Naive B cell (primary cell): ENCODE results near the gene MYBPH. TPM values are rescaled to one million over a fixed set of nuclear protein-coding genes. Genes with fewer than 3 reads are reported as not detected.
A peak's percentile ranks its signal among the peaks of the same experiment; 100 is the strongest.

Source experiments
- ATAC-seq, 2 donors: fragments of 150-1000 bp; cut with Tn5 transposase; 2 replicates each; pipeline ENCODE4 v1.10.0; 2021; ENCODE audit warnings: low read depth in 2 of 2, mild to moderate bottlenecking in 2 of 2, moderate library complexity in 2 of 2
- DNase-seq: peaks from one replicate; pipeline ENCODE4 v3.0.0; 2022
- H3K27ac Mint-ChIP-seq, 6 donors: one replicate each; pipeline ENCODE4 v1.8.0; 2020 to 2022; ENCODE audit warnings: mild to moderate bottlenecking in 6 of 6, mixed read lengths in 6 of 6, moderate library complexity in 5 of 6, inconsistent platforms in 2 of 6
- H3K27me3 Mint-ChIP-seq, 3 donors: one replicate each; pipeline ENCODE4 v1.8.0; 2021 to 2022; ENCODE audit warnings: mixed read lengths in 3 of 3, mild to moderate bottlenecking in 1 of 3
- H3K36me3 Mint-ChIP-seq, 2 donors: one replicate each; pipeline ENCODE4 v1.8.0; 2020 to 2022; ENCODE audit warnings: mixed read lengths in 2 of 2, inconsistent platforms in 1 of 2, mild to moderate bottlenecking in 1 of 2
- H3K4me1 Mint-ChIP-seq, 3 donors: one replicate each; pipeline ENCODE4 v1.8.0; 2020 to 2022; ENCODE audit warnings: mixed read lengths in 3 of 3, inconsistent platforms in 1 of 3, mild to moderate bottlenecking in 1 of 3, moderate library complexity in 1 of 3
- H3K4me3 Mint-ChIP-seq, 8 donors: one replicate each; pipeline ENCODE4 v1.8.0; 2020 to 2022; ENCODE audit warnings: mild to moderate bottlenecking in 8 of 8, mixed read lengths in 8 of 8, moderate library complexity in 8 of 8, inconsistent platforms in 2 of 8
- H3K9me3 Mint-ChIP-seq, 7 donors: one replicate each; pipeline ENCODE4 v1.8.0; 2020 to 2022; ENCODE audit warnings: mixed read lengths in 7 of 7, mild to moderate bottlenecking in 5 of 7, inconsistent platforms in 2 of 7, moderate library complexity in 1 of 7
- polyA plus RNA-seq, 6 donors: library from polyadenylated mRNA; unstranded; fragments of 300-500 nt; fragmentation: Illumina TruSeq; gene quantifications; one replicate each; pipeline ENCODE4 v1.2.3, GENCODE V29; 2021; ENCODE audit warnings: low read depth in 6 of 6

The MYBPH gene
- polyA plus RNA-seq, 6 donors from 2014 or later: not detected

GRCh38 chr1:203173011-203173555, 2.5 kb downstream of the MYBPH start:
- Mint-ChIP-seq H3K4me1 (peaks cover 0 to 31% (median 11%) of the 10 kb centered on the region in 3 donors), H3K9me3 (no peaks in the 10 kb centered on the region), H3K27me3 (peaks cover 10 to 30% (median 17%) of the 10 kb centered on the region in 3 donors), H3K4me3 (no peak overlapping the region), H3K36me3 (no peaks in the 10 kb centered on the region), H3K27ac (peak overlapping the region in 1 of 6 donors; percentile 15)
- no peak for DNase-seq
- ATAC-seq: no peak

DNA sequence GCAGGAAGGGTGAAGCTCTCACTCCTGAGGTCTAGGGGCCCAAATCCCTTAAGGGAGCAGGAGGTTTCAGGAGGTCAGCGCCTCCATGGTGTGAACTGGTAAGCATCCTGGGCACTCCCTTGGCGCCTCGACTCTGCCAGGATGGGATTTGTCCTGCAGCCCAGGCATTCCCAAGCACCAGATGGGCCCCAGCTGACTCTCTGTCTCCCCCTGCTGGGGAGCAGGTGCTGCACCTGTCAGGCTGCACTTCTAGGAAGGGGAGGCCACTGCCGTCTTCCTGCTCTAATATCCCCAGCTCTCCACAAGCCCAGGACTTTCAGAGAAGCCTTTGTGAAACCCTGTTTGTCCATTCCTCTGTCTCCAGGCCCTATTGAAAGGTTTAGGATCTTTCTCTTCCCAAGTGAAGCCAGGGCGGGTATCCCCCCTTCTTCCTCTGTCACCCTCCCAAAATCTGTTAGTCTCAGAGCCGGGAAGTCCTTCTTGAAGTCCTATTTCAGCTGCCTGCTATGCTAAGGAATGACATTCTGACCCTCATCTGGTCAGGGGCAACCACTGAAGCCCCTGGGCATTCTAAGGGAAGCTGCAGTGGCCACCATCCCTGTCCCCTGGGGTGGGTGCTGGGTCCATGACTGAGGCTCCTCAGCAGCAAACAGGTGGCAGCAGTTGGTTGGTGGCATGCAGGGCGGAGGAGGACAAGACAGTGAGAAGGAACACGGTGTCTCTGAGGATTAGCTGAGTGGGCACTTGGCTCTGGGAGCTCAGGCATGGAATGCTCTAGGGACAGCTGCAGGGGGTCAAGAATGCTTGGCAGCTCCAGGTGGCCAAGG, 3.2 kb downstream of the MYBPH start:
- no peak overlapping the region for H3K27ac Mint-ChIP-seq
- ATAC-seq (peak in 1 of 2 donors; percentile 36), DNase-seq (peak; percentile 18)
- peaks cover 10 to 26% (median 17%) of the 10 kb centered on the region in 3 donors for H3K27me3 Mint-ChIP-seq
- no peak overlapping the region for H3K4me3 Mint-ChIP-seq
- H3K4me1 Mint-ChIP-seq: peaks cover 0 to 36% (median 15%) of the 10 kb centered on the region in 3 donors
- no peaks in the 10 kb centered on the region for H3K36me3 Mint-ChIP-seq
- no peaks in the 10 kb centered on the region for H3K9me3 Mint-ChIP-seq

DNA sequence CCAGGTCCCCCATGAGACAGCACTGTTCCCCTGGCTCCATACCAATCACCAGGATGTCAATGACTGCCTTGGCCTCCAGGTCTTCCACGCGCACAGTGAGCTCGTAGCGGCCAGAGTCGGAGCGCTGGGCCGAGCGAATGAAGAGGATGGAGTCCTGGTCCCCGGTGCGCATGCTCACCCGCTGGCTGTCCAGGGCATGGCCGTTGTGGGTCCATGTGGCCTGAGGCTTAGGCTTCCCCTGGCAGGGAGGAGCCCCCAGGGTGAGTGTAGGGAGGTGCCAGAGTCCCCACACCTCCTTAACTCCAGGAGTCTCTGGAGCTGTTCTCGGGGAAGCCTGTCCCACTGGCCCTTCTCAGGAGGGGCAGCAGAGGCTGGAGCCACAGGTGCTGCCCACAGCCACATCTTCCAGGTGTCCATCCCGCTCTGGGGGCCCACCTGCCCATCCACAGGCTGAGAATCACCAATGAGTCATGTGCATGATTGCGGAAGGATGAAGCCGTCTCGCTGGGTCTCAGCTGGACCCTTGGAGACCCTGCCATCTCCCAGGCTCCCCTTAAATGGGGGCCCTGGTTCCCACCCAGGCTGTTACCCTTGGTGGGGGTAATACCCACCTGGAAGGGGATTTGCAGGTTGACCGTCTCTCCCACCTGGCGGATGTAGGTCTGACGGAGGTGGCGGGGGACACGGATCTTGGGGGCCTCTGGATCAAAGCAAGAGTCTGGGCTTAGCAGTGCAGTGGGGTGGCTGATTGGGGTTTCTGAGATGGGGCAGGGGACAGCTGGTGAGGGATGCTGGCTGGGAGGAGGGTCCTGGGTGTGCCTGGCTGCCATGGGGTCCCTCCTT, 4.1 kb downstream of the MYBPH start:
- H3K27ac Mint-ChIP-seq: no peak overlapping the region
- H3K27me3 Mint-ChIP-seq: peaks cover 5 to 24% (median 18%) of the 10 kb centered on the region in 3 donors
- no peak overlapping the region for H3K4me3 Mint-ChIP-seq
- no peaks in the 10 kb centered on the region for H3K36me3 Mint-ChIP-seq
- no peaks in the 10 kb centered on the region for H3K9me3 Mint-ChIP-seq
- ATAC-seq (no peak), DNase-seq (no peak)
- H3K4me1 Mint-ChIP-seq: peaks cover 0 to 39% (median 17%) of the 10 kb centered on the region in 3 donors

GRCh38 chr1:203170625-203171330, 4.8 kb downstream of the MYBPH start:
- peaks cover 0 to 31% (median 12%) of the 10 kb centered on the region in 3 donors for H3K4me1 Mint-ChIP-seq
- peaks cover 4 to 25% (median 24%) of the 10 kb centered on the region in 3 donors for H3K27me3 Mint-ChIP-seq
- no peak for ATAC-seq
- H3K27ac Mint-ChIP-seq: peak overlapping the region in 1 of 6 donors; percentile 5
- no peaks in the 10 kb centered on the region for H3K36me3 Mint-ChIP-seq
- no peaks in the 10 kb centered on the region for H3K9me3 Mint-ChIP-seq
- no peak for DNase-seq
- no peak overlapping the region for H3K4me3 Mint-ChIP-seq

DNA sequence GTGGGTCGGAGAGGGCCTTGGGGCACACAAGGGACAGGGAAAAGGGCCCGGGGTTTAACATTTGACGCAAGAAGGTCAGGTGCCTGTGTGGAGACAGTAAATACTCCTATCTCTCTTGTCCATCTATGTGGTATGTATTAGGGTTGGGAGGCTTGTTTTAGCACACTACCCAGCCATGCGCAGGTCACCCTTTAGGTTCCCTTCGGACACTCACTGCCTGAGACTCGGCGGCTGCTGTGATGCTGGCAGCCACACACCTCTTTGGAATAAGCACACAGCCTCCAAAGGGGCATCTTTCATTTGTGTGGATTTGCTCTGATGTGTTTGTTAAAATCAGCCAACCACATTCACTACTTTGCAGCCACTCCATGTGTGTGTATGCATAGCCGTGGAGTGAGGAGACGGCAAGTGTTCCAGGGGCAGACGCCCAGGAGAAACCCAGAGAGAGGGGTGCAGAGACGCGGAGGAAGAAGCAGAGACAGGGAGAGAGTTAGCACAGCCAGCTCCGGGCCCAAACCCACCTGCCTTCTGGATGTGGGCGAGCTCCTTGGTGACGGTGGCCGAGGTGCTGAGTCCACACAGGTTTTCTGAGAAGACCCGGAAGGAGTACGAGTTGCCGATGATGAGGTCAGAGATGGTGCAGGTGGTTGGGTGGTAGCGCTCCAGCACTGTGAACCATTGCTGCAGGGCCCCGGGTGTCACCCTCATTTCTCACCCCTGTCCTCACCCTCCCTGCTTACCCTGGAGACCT, 5.7 kb downstream of the MYBPH start:
- Mint-ChIP-seq H3K27me3 (peaks cover 4 to 25% (median 25%) of the 10 kb centered on the region in 3 donors), H3K36me3 (no peaks in the 10 kb centered on the region), H3K27ac (no peak overlapping the region), H3K4me3 (peak overlapping the region in 1 of 8 donors; percentile 51), H3K4me1 (peaks cover 0 to 23% (median 12%) of the 10 kb centered on the region in 3 donors), H3K9me3 (no peaks in the 10 kb centered on the region)
- DNase-seq: no peak
- ATAC-seq: no peak

DNA sequence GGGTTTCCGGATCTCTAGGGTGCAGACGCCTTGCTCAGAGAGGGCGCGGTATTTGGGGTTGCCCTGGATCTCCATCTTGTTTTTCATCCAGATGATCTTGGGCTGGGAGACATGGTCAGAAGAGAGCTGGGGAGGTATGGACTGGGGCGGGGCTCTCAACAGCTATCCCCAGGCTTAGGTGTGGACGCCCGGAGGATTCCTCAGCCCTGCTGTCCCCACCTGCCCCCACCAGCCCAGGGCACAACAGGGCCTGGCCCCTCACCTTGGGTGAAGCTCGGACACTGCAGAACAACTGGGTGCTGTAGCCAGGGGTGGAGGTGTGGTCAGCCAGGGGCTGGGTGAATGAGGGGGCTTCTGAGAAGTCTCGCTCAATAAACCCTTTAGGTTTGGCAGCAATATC, 6.6 kb downstream of the MYBPH start:
- Mint-ChIP-seq H3K9me3 (no peaks in the 10 kb centered on the region), H3K36me3 (no peaks in the 10 kb centered on the region), H3K27me3 (peaks cover 8 to 27% (median 24%) of the 10 kb centered on the region in 3 donors), H3K4me3 (peak overlapping the region in 1 of 8 donors; percentile 42), H3K27ac (no peak overlapping the region), H3K4me1 (peaks cover 0 to 14% (median 12%) of the 10 kb centered on the region in 3 donors)
- ATAC-seq (no peak), DNase-seq (no peak)

GRCh38 chr1:203168256-203168786, 7.3 kb downstream of the MYBPH start:
- ATAC-seq: no peak
- peak overlapping the region in 1 of 6 donors; percentile 16 for H3K27ac Mint-ChIP-seq
- peaks cover 0 to 8% (median 7%) of the 10 kb centered on the region in 3 donors for H3K4me1 Mint-ChIP-seq

DNA sequence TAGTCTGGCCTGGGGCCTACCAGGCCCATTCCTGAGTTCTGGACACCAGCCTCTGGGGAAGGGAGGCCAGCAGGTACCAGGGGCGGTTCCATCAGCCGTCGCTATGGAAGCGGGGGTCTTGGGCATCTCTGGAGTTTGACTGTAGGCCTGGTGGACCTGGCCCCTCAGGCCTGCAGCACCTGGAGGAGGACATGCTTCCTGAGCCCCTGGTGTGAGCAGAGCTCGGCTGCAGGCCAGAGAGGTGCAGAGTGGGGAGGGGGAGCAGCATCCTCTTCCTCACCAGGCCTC, 7.8 kb downstream of the MYBPH start:
- H3K36me3 Mint-ChIP-seq: no peaks in the 10 kb centered on the region
- H3K4me3 Mint-ChIP-seq: no peak overlapping the region
- H3K27me3 Mint-ChIP-seq: peaks cover 12 to 28% (median 26%) of the 10 kb centered on the region in 3 donors
- no peak for ATAC-seq
- no peak for DNase-seq
- peak overlapping the region in 2 of 6 donors; percentile 16 to 38 for H3K27ac Mint-ChIP-seq
- peaks cover 0 to 8% (median 7%) of the 10 kb centered on the region in 3 donors for H3K4me1 Mint-ChIP-seq
- H3K9me3 Mint-ChIP-seq: no peaks in the 10 kb centered on the region

More at GRCh38 chr1:203168256-203168786, 7.3 kb downstream of the MYBPH start:
- H3K36me3 Mint-ChIP-seq: no peaks in the 10 kb centered on the region
- peaks cover 9 to 26% (median 23%) of the 10 kb centered on the region in 3 donors for H3K27me3 Mint-ChIP-seq
- no peak for DNase-seq
- H3K9me3 Mint-ChIP-seq: no peaks in the 10 kb centered on the region
- H3K4me3 Mint-ChIP-seq: no peak overlapping the region

GRCh38 chr1:203167026-203167912, 8.4 kb downstream of the MYBPH start:
- H3K27me3 Mint-ChIP-seq: peaks cover 18 to 33% (median 26%) of the 10 kb centered on the region in 3 donors
- ATAC-seq: peak; percentile 51 to 52
- peaks cover 0 to 8% (median 7%) of the 10 kb centered on the region in 3 donors for H3K4me1 Mint-ChIP-seq
- DNase-seq: peak; percentile 10
- no peak overlapping the region for H3K4me3 Mint-ChIP-seq
- peak overlapping the region in 2 of 6 donors; percentile 43 to 71 for H3K27ac Mint-ChIP-seq
- no peaks in the 10 kb centered on the region for H3K9me3 Mint-ChIP-seq
- H3K36me3 Mint-ChIP-seq: no peaks in the 10 kb centered on the region

GRCh38 chr1:203166192-203166940, 9.3 kb downstream of the MYBPH start:
- Mint-ChIP-seq H3K27me3 (peaks cover 19 to 38% (median 26%) of the 10 kb centered on the region in 3 donors), H3K9me3 (no peaks in the 10 kb centered on the region), H3K4me1 (peaks cover 0 to 8% (median 7%) of the 10 kb centered on the region in 3 donors), H3K4me3 (no peak overlapping the region), H3K36me3 (no peaks in the 10 kb centered on the region), H3K27ac (peak overlapping the region in 2 of 6 donors; percentile 43 to 71)
- DNase-seq (no peak), ATAC-seq (no peak)

DNA sequence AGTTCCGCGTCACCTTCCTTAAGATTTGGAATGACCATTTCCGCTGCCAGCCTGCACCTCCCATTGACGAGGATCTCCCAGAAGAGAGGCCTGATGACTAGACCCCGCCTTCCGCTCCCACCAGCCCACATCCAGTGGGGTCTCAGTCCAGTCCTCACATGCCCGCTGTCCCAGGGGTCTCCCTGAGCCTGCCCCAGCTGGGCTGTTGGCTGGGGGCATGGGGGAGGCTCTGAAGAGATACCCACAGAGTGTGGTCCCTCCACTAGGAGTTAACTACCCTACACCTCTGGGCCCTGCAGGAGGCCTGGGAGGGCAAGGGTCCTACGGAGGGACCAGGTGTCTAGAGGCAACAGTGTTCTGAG, 9.8 kb downstream of the MYBPH start:
- H3K27ac Mint-ChIP-seq: no peak overlapping the region

More for the DNA sequence above, 9.8 kb downstream of the MYBPH start:
- H3K4me3 Mint-ChIP-seq: no peak overlapping the region
- ATAC-seq: no peak
- peaks cover 19 to 44% (median 31%) of the 10 kb centered on the region in 3 donors for H3K27me3 Mint-ChIP-seq
- H3K36me3 Mint-ChIP-seq: no peaks in the 10 kb centered on the region
- no peak for DNase-seq
- H3K4me1 Mint-ChIP-seq: peaks cover 0 to 8% (median 7%) of the 10 kb centered on the region in 3 donors
- H3K9me3 Mint-ChIP-seq: no peaks in the 10 kb centered on the region
